GM18907 (cell line): ENCODE measurements around the gene PHLDB3.
"Not testable (repeated sequence)": the region's sequence is repeated elsewhere in the genome, so short reads cannot be mapped to it uniquely, and the experiment has no call there.

Experiments
- ATAC-seq: cut with Tn5 transposase; IDR thresholded peaks from one replicate; pipeline ENCODE4 v1.9.1; 2021; ENCODE audit warnings: mild to moderate bottlenecking, moderate library complexity; ENCODE audit not compliant: unreplicated experiment

The PHLDB3 gene

DNA sequence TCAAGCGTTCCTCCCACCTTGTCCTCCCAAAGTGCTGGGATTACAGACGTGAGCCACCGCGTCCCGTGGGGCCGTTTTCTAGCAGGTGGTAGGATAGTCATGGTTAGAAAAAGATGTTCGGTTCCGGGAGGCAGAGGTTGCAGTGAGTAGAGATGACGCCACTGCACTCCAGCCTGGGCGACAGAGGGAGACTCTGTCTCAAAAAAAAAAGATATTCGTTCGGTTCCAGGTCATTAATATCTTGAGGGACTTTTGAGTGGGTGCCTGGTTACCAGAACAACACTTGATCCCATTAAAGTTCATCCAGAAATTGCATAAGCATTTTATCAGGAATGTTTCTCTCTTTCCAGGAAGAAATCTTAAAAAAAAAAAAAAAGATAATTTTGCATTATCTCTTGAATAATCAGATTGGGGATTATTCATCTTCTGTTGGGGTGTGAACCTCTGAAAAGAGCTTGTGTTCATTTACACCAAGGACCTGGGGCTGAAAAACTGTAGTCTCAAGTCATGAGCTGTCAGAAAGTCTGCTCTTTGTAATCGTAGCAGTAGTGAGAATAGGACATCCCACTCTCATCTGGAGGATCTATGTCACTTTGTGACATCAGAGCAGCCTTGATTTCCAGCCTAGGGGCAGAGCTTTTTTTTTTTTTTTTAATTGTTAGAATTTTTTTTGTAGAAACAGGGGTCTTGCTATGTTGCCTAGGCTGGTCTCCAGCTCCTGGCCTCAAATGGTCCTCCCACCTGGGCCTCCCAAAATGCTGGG lies 23.5 kb upstream of the PHLDB3 start:
- no peak for ATAC-seq

DNA sequence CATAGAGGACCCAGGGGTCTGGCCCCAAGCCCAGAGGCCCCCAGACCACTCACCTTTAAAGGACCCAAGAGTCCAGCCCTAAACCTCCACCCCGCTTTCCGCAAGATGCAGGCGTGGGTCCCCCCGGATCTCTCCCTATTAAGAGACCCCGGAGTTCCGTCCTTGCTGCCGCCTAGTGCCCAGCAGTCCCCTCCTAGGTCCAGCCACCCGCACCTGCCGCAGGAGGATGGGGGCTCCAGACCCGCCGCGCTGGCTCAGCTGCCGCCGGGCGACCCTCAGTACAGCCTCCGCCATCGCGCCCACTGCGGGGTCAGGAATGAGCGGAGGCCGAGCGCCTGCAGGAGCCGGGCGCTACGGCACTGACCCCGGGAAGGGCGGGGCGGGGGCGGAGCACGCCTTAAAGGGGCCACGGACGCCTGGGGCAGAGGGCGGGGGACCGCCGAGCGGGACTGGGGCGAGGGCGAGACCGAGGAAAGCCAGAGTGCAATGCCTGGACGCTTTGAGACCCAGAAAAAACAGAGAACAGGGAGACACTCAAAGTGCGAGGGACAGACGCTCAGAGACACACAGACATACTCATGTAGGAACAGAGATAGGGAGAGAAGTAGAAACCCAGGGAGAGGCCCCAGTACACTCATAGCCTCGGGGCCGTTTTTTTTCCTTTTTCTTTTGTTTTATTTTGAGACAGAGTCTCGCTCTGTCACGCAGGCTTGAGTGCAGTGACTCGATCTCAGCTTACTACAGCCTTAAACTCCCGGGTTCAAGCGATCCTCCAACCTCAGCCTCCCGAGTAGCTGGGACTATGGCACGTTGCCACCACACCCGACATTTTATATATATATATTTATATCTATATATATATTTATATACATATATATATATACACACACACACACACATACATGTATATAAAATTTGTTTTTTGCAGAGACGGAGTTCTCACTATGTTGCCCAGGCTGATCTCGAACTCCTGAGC lies 22.6 kb upstream of the PHLDB3 start, which contains the start of gene ETHE1:
Gene ETHE1, minus strand, starts transcription at position 318 of the 976 bp plus-strand sequence. Its CDS starts 24 bp downstream, at position 294.
- ATAC-seq: peak; percentile 69

DNA sequence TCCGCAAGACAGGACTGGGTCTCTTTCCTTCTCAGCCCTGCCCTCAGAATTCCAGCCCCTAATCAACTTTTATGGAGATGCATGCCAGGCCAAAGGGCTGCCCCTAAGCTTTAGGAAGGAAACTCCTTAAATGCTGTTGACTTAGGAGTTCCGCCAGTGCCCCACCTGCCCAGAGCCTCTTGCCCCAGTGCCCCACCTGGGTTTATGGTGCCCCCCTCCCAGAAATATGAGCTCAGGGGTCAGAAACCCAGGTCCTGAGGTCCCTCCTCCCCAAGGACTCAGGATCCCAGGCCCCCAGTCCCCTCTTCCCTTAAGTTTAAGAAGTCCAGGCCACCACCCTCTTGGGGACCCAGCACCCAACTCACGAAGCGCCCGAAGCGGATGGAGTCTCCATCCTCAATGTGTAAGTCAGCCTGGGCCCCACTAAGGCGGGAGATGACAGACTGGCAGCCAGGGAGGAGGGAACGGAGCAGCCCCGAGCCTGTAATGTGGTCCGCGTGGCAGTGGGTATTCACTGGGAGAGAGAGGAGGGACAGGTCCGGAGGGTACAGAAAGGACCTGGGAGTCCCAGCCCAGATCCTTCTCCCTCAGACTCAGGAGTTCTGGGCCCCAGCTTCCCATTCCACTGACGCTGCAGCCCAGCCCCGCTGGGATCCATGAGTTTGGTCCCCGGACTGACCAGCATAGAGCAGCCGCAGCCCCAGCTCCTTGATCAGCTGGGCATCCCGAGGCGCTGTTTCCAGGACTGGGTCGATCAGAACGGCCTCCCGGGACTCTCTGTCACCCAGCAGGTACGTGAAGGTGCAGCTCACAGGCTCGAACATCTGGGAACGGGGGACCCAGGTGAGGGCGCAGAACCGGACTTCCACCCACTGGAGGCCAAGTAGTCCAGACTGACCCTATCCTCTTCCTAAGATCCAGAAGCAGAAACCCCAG lies 21.6 kb upstream of the PHLDB3 start:
- ATAC-seq: no peak

DNA sequence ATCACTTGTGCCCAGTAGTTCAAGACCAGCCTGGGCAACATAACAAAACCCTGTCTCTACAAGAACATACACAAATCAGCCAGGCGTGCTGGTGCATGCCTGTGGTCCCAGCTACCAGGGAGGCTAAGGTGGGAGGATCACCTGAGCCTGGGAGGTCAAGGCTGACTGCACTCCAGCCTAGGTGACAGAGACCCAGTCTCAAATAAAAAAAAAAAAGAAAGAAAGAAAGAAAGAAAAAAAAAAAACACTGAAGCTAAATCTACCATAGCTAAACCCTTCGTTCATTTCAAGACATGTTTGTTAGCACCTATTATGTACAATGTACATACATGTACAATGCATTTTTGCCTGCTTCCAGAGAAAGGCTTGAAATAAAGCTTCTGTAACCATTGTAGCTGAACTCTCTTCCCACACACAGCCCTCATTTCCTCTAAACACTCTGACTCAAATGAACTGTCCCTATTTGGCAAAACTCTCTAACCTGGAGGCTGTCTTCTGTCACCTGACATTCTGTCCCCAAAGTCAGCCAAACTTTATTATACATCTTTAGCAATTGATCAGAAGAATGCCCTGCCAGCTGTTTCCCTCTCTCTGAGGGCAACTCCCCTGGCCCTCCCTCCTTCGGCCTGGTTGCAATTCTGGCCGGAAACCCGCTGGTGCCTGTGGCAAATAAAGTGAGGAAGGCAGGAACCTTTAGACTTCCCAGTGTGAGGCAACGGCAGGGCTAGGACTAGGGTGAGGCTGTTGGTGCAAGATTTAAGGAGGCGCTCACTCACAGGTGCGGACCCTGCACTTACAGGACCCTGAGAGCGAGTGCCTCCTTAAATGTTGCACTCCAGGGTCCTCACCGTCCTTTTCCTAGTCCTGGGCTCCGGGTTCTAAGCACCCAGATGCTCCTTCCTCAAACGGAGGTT lies 20.6 kb upstream of the PHLDB3 start:
- ATAC-seq: peak; percentile 43

DNA sequence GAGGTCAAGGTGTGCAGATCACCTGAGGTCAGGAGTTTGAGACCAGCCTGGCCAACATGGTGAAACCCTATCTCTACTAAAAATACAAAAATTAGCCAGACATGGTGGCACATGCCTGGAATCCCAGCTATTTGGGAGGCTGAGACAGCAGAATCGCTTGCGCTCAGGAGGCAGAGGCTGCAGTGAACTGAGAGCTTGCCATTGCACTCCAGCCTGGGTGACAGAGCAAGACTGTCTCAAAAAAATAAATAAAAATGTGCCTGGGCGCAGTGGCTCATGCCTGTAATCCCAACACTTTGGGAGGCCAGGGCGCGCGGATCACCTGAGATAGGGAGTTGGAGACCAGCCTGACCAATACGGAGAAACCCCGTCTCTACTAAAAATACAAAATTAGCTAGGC lies 19.1 kb upstream of the PHLDB3 start:
- ATAC-seq: not testable (repeated sequence)

DNA sequence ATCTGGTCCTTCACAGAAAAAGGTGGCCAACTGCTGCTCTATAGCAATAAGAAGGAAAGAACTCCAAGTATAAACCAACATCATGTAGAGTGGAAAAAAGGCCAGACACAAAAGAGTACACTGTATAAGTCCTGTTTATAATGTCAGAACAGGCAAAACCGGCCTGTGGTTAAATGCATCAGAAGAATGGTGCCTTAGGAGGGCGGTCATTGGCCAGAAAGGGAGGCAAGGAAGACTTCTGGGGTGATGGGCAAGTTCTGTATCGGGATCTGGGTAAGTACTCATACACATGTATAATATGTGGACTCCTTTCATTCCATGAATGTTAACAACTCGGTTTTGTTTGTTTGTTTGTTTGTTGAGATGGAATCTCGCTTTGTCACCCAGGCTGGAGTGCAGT lies 18.4 kb upstream of the PHLDB3 start:
- ATAC-seq: no peak

DNA sequence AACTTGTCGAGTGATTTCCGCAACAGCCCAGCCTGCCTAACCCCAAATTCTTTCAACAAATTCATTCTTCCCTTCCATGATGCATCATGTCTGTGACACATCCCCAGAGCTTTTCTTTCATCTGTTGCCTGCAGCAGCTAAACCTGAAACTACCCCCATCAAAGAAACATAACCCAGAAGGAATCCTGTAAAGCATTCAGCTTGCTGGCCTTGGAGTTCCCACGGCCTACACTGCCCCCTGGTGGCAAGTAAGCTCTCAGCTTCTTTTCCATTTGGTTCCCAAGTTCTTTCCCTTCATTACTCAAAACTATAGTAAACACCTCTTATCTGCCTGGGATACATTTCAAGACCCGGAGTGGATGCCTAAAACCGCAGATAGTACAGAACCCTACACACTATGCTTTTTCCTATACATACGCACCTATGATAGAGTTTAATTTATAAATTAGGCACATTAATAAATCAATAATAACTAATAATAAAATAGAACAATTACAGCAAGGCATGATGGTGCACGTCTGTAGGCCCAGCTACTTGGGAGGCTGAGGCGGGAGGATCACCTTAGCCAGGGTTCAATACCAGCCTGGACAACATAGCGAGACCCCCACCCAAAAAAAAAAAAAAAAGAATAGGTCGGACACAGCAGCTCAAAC lies 15.0 kb upstream of the PHLDB3 start:
- ATAC-seq: no peak

DNA sequence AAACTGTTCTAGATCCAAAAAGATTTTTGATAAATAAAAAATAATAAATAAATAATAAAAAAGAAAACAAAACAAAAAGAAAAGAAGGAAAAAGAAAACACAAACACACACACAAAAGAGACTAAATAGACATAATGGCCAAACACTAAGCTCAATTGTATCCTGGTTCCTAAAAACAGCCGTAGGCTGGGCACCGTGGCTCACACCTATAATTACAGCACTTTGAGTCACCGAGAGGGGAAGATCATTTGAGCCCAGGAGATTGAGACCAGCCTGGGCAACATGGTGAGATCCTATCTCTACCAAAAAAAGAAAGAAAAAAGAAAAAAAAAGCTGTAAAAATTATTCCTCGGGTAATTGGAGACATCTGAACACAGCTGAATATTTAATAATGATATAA lies 13.5 kb upstream of the PHLDB3 start:
- no peak for ATAC-seq

DNA sequence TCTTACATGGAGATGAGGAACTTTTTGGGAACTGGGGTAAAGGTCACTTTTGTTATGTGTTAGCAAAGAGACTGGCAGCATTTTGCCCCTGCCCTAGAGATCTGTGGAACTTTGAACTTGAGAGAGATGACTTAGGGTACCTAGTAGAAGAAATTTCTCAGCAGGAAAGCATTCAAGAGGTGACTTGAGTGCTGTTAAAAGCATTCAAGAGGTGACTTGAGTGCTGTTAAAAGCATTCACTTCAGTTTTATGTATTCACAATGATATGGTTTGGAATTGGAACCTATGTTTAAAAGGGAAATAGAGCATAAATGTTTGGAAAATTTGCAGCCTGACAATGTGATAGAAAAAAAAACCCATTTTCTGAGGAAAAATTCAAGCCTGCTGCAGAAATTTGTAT lies 7.9 kb upstream of the PHLDB3 start:
- not testable (repeated sequence) for ATAC-seq

DNA sequence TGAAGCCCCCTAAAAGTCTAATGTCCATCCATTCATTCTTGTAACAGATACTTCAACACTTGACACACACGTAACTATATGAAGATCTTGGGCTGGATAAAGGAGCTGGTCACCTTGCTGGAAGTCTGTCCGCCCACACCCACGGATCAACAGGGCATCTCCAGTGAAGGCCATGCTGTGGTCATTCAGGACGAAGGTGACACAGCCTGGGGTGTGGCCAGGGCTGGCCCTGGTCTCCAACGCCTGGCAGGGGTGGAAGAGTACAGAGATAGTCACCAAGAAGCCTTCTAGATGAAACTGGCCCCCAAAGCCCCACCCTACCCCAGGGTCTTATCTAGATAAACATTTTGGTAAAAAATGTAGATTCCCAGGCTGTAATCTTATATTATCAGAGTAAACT lies 6.8 kb upstream of the PHLDB3 start:
- no peak for ATAC-seq

DNA sequence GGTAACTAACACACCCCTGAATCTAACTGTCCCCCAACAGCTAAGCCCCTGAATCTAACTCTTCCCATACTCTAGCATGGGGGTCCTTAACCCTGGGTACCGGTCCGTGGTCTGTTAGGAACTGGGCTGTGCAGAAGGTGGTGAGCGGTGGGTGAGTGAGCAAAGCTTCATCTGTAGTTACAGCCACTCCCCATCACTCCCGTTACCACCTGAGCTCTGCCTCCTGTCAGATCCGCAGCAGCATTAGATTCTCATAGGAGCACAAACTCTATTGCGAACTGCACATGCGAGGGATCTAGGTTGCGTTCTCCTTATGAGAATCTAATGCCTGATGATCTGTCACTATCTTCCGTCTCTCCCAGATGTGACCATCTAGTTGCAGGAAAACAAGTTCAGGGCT lies 6.2 kb upstream of the PHLDB3 start:
- ATAC-seq: no peak

DNA sequence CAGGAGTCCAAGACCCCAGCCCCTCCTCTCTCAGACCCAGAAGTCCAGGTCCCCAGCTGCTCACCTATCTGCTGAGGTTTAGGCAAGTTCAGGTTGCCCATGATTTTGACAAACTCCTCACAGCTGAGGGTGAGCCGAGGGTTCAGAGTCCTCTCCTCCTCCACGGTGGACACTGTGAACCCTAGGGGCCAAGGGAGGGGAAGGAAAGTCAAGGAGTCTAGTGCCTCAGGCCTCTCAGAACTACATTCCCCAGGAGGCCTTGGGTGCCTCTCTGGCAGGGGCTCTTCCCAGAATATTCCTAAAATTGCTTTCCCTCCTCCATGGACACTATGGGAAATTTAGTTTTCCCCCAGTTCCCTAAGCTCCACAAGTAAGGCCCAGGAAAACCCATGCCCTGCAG lies 3.3 kb upstream of the PHLDB3 start:
- no peak for ATAC-seq

DNA sequence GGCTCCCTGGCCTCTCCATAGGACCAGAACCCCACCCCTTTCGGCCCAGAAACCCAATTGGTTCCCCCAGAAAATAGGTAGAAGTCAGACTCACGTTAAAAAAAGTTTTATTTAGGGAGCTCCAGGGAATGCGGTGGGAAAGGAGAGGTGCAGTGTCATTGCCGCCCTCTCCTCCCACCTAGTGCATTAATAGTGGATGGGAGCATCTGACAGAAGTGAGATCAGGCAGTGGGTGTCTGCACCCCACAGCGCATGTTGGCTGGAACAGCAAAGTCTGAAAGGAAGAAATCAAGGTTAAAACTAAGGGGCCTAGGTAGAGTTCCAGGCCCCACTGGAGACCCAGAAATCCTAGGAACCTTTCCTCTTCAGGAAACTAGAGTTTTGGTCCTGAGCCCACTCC lies 2.1 kb upstream of the PHLDB3 start:
- ATAC-seq: no peak

DNA sequence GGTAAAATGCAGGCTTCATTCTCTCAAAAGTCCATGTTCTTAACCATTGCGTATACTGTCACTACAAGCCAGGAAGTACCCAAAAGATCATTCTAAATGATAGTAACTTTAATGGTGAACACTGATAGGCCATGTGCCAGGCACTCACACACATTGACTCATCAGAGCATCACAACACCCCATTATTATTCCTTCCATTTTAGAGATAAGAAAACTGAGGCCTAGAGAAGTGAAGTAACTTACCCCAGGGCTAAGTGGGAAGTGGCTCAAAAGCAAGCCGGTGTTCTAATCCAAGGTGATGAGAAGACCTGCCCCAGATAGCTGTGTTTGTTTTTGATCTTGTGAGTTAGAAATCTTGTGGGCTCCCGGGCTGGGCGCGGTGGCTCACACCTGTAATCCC lies 1.4 kb upstream of the PHLDB3 start:
- no peak for ATAC-seq

DNA sequence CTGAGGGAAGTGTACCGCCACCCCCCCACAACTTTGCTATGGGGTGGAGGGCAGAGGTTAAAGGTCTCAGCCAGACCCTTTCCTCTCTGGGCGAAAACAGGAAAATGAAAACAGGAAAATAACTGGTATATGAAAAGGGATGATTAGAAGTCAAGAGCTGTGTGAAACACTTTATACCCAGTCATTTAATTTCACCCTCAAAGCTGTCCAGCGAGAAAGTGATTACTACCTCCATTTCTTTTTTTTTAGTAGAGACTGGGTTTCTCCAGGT lies 575 bp upstream of the PHLDB3 start:
- no peak for ATAC-seq

DNA sequence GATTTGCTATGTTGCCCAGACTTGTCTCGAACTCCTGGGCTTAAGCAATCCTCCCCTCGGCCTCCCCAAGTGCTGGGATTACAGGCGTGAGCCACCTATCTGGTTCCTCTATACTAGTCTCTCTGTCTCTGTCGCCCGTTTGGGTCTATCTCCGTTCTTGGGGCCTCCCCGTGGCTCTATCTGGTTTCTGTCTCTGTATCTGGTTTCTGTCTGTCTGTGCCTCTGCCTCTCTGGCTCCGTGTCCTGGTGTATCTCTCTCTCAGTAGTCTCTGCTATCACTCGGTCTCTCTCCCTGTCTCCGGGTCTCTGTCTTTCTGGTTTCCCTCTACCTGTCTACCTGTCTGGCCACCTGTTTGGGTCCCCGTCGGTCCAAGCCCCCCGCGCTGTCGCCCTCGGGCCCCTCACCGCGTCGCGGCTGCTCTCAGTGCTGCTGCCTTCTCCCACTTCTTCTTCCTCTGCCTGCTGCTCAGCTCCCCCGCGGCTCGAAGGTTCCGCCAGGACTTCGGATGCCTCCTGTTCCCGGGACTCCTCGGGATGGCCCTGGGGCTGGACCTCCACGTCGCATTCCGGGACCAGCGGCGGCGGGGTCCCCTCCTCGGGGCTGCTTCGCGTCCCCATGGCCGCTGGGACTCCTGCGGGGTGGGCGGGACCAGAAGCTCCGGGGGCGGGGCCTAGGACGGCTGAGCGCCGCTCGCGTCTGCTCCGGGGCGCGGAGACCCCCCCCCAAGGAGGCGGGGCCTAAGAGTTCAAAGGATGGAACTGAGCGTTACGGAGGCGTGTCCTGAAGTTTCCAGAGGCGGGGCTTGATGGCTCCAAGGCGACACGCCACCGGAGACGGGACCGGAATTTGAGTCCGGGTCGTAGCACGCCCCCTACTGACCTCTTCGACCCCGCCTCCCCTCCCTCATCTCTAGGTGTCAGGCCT lies 783 bp downstream of the PHLDB3 start:
- peak; percentile 87 for ATAC-seq

DNA sequence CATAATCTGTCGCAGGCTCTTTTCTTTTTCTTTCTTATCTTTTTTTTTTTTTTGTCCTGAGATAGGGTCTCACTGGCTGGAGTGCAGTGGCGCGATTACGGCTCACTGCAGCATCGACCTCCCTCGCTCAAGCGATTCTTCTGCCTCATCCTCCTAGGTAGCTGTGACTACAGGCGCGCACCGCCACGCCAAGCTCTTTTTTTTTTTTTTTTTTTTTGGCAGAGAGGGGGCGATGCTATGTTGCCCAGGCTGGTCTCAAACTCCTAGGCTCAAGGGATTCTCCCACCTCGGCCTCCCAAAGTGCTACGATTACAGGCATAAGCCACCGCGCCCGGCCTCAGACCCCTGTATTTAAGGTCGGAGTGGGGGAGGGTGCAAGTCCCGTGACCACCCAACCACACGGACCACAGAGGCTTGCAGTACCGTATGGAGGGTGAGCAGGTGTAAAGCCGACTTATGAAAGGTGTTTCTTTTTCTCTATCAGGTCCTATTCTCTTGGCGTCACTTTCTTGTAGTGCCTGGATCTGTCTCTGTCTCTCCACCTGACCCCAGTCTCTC lies 2.0 kb downstream of the PHLDB3 start:
- ATAC-seq: no peak
